Amygdala (tissue), 56 donors: ENCODE results near the gene FRMPD4.
A peak's percentile ranks its signal among the peaks of the same experiment; 100 is the strongest.

Experiments used
- DNase-seq, 56 donors: peaks; one replicate each; lab custom pipeline; 2025; lab: John Stamatoyannopoulos, UW

FRMPD4 gene

DNA sequence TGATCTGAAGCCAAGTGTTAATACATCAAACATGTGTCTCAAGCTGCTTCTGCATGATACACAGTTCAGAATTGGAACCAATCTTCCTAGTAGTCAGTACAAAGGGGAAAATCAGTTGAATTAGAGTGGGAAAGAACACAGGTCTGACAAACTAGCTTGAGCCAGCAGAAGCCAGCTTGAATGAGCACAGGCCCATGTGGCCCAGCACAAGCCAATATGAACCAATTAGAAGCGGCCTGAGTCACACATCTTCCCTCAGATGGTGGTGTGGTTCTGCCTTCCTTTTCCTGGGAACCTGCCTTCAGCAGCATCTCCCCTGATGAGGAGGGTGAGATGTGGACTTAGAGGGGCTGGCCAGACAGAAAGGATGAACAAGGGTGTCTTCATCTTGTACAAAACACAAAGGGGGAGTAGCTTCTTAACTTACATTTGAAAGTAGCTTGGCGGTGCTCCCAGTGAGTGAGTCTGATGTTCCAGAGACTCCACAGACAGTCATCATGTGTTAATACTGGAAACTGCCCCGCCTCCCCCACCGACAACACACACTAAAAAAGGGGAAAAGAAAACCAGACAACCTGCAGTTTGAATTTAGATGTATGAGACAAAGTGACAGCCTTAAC, 72.0 kb downstream of the FRMPD4 start:
- DNase-seq = peak in 2 of 56 donors; percentile 1 to 7

GRCh38 chrX:12210971-12211370, 72.7 kb downstream of the FRMPD4 start:
- DNase-seq = no peak

DNA sequence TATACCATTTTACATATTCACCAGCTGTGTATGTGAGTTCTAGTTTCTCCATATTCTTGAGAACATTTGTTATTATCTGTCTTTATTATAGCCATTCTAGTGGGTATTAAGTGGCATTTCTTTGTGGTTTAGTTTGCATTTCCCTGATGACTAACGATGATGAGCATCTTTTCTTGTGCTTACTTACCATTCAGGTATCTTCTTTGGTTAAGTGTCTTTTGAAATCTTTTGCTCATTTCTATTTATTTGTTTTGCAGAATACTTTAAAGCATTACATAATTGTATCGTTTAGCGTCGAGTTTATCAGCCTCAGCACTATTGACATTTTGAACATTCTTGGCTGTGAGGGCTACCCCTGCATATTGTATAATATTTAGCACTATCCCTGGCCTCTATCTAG, 85.4 kb downstream of the FRMPD4 start:
- no peak for DNase-seq

- DNase-seq = no peak
Measured at GRCh38 chrX:12225107-12225506, 86.8 kb downstream of the FRMPD4 start.

- no peak for DNase-seq
Measured at GRCh38 chrX:12227412-12228041, 89.3 kb downstream of the FRMPD4 start.

GRCh38 chrX:12228862-12229261, 90.6 kb downstream of the FRMPD4 start:
- DNase-seq = no peak

DNA sequence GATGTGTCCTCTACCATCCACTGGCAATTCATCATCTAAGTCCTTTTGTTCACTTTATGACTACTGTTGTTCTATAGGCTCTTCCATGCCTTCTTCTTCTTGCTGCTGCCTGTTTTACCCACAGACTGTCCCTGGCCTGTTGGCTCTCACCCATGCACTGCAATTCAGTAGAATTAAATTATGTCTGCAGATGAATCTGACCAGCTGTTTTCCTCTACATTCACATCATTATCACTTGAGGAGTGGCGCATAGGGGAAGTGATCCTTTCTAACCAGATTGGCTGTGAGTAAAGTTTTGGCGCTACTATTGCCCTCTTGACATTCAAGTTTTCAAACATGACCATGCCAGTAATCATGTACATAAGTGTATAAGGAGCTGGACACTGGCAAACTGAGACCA, 91.7 kb downstream of the FRMPD4 start:
- no peak for DNase-seq

- peak in 1 of 56 donors; percentile 0 for DNase-seq
Measured at GRCh38 chrX:12234534-12235329, 96.5 kb downstream of the FRMPD4 start.

DNA sequence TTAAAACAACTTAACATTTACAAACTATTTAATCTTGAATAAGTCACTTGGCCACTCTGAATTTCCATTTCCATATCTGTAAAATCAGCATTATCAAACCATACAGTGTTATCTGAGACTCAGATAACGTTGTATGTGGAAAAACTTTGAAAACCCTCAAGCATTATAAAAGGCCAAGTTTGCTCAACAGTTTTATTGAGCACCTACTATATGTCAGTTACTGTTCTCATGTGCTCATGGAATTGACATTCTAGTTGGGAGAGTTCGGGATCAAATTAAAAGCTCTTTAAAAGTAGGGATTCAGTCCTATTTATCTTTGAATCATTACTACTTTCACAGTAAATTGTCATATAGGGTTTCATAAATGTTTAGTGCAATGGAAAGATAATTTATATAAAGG, 97.9 kb downstream of the FRMPD4 start:
- no peak for DNase-seq

DNA sequence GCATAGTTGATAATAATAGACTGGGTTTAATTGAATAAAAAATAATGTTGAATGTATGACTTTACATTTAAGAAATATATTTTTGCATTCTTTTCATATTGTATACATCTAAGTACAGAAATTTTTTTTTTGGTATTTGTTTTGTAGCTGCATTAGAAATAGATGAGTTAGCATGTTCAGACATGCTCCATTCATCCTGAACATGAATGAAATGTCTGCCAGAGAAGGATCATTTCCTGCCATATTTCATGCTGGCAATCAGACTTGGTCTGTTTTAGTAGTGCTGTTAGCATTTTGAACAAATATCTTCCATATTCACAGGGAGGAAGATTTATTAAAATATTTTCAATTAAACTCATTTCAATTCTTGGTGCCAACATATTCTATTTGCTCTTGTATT, 98.9 kb downstream of the FRMPD4 start:
- no peak for DNase-seq

- no peak for DNase-seq
Measured at GRCh38 chrX:12237771-12238170, 99.5 kb downstream of the FRMPD4 start.

GRCh38 chrX:12239356-12240082, 101.2 kb downstream of the FRMPD4 start:
- DNase-seq = no peak

DNA sequence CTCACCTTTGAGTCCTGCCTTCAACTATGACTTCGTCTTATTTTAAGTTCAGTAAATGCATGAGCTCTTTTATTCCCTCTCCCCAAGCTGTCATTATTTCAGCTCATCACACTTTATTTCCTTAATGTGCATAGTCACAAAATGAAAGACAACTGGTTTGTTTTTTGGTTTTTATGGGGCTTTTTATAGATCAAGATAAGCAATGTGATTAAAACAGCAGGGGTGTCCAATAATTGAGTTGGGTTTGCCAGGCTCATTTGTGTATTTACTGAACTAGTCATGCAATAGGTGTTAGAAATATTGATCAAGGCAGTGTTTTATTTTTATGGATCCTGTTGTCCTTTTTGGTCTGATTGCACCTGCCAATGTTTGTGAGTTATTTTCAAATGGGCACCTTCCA, 102.2 kb downstream of the FRMPD4 start:
- DNase-seq = no peak

- no peak for DNase-seq
Measured at GRCh38 chrX:12241026-12241425, 102.8 kb downstream of the FRMPD4 start.

GRCh38 chrX:12245650-12246645, 107.7 kb downstream of the FRMPD4 start:
- DNase-seq = no peak

GRCh38 chrX:12249997-12250396, 111.7 kb downstream of the FRMPD4 start:
- DNase-seq = no peak

DNA sequence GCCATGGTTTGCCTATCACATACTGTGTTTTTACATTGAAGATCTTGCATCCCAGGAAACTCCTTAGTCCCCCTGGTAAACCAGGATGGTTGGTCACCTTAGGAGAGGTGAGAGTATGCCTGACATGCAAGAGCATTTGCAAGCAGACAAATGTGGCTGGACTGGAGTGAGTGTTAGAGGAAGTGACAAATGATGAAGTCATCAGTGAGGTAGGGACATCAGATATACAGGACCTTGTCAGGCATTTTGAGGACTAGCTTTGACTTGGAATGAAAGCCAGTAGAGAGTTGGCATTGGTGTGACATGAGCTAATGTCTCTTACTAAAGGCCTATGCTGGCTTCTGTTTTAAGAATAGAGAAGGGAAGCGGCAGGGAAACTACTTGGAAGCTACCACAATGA, 124.9 kb downstream of the FRMPD4 start:
- no peak for DNase-seq

GRCh38 chrX:12269484-12269883, 131.2 kb downstream of the FRMPD4 start:
- DNase-seq = no peak

- DNase-seq = no peak
Measured at GRCh38 chrX:12278151-12278550, 139.9 kb downstream of the FRMPD4 start.

GRCh38 chrX:12282991-12283390, 144.7 kb downstream of the FRMPD4 start:
- DNase-seq = no peak
